WTC11 (cell line): ENCODE measurements around the gene PMIS2. TPM values are rescaled to one million over a fixed set of nuclear protein-coding genes. Genes with fewer than 3 reads are reported as not detected.

Experiments used
- ATAC-seq: fragments of 200-7000 bp; cut with Tn5 transposase; 2 replicates; pipeline ENCODE4 v1.10.0; 2021; ENCODE audit warnings: mild to moderate bottlenecking, moderate library complexity
- CTCF ChIA-PET: fragments of 300-600 bp; sonication (Branson Sonifier 250); formaldehyde crosslinking; loops from one replicate; lab custom pipeline; 2021; ENCODE audit warnings: antibody characterized with exemption; lab: Charles Lee
- POLR2A ChIA-PET: fragments of 350-600 bp; sonication (Branson Sonifier 250); formaldehyde crosslinking; loops from one replicate; lab custom pipeline; 2021; ENCODE audit warnings: antibody characterized with exemption; lab: Charles Lee
- DNase-seq: peaks from one replicate; pipeline ENCODE4 v3.0.0; 2021; ENCODE audit warnings: low spot score
- H3K27ac Mint-ChIP-seq: 2 replicates; pipeline ENCODE4 v1.8.0; 2021; ENCODE audit warnings: mixed read lengths
- H3K27me3 Mint-ChIP-seq: 2 replicates; pipeline ENCODE4 v1.8.0; 2021; ENCODE audit warnings: low read depth, mild to moderate bottlenecking, moderate library complexity, mixed read lengths
- H3K36me3 Mint-ChIP-seq: 2 replicates; pipeline ENCODE4 v1.8.0; 2021; ENCODE audit warnings: mixed read lengths
- H3K4me1 Mint-ChIP-seq: 2 replicates; pipeline ENCODE4 v1.8.0; 2022; ENCODE audit warnings: mixed read lengths
- H3K4me3 Mint-ChIP-seq: 2 replicates; pipeline ENCODE4 v1.8.0; 2021; ENCODE audit warnings: mild to moderate bottlenecking, moderate library complexity, mixed read lengths
- H3K9me3 Mint-ChIP-seq: 2 replicates; pipeline ENCODE4 v1.8.0; 2021; ENCODE audit warnings: mixed read lengths
- AFF4 ChIP-seq: sonication (generic); formaldehyde crosslinking; IDR thresholded peaks from 2 replicates; pipeline ENCODE4 v1.8.1; 2023; ENCODE audit warnings: mild to moderate bottlenecking, missing genetic modification reagents, borderline replicate concordance
- ATF2 ChIP-seq: sonication (generic); formaldehyde crosslinking; IDR thresholded peaks from 2 replicates; pipeline ENCODE4 v1.8.1; 2022; ENCODE audit warnings: low read depth, missing genetic modification reagents, borderline replicate concordance
- ATF6 ChIP-seq: sonication (generic); formaldehyde crosslinking; IDR thresholded peaks from 2 replicates; pipeline ENCODE4 v1.8.1; 2023; ENCODE audit warnings: mild to moderate bottlenecking, missing genetic modification reagents
- CBFB ChIP-seq: sonication (generic); formaldehyde crosslinking; IDR thresholded peaks from 2 replicates; pipeline ENCODE4 v1.8.1; 2022; ENCODE audit warnings: mild to moderate bottlenecking, low read depth, missing genetic modification reagents
- CREB1 ChIP-seq: sonication (generic); formaldehyde crosslinking; IDR thresholded peaks from 2 replicates; pipeline ENCODE4 v1.8.0; 2023; ENCODE audit warnings: mild to moderate bottlenecking, missing genetic modification reagents
- GTF2I ChIP-seq: fragments of 250-450 bp; sonication (Bioruptor Pico); conservative IDR thresholded peaks from 2 replicates; pipeline ENCODE4 v1.4.0; 2021; ENCODE audit warnings: mild to moderate bottlenecking
- MXD4 ChIP-seq: fragments of 250-450 bp; sonication (Bioruptor Pico); IDR thresholded peaks from 2 replicates; pipeline ENCODE4 v1.8.0; 2021; ENCODE audit warnings: mild to moderate bottlenecking, moderate library complexity, borderline replicate concordance
- NFE2L1 ChIP-seq: sonication (generic); formaldehyde crosslinking; IDR thresholded peaks from 2 replicates; pipeline ENCODE4 v1.8.1; 2023; ENCODE audit warnings: missing genetic modification reagents
- NR3C1 ChIP-seq: sonication (generic); formaldehyde crosslinking; conservative IDR thresholded peaks from 2 replicates; pipeline ENCODE4 v1.8.1; 2023; ENCODE audit warnings: low read depth, mild to moderate bottlenecking, missing genetic modification reagents
- PRRX2 ChIP-seq: fragments of 250-450 bp; sonication (Bioruptor Pico); IDR thresholded peaks from 2 replicates; pipeline ENCODE4 v1.8.0; 2021; ENCODE audit warnings: mild to moderate bottlenecking
- STAT6 ChIP-seq: sonication (generic); formaldehyde crosslinking; conservative IDR thresholded peaks from 2 replicates; pipeline ENCODE4 v1.8.1; 2023; ENCODE audit warnings: mild to moderate bottlenecking, low read depth, missing genetic modification reagents, moderate library complexity
- TP53 ChIP-seq: sonication (generic); formaldehyde crosslinking; IDR thresholded peaks from 2 replicates; pipeline ENCODE4 v1.8.1; 2023; ENCODE audit warnings: mild to moderate bottlenecking, missing genetic modification reagents
- ZNF232 ChIP-seq: sonication (generic); formaldehyde crosslinking; IDR thresholded peaks from 2 replicates; pipeline ENCODE4 v1.8.0; 2022; ENCODE audit warnings: mild to moderate bottlenecking, missing genetic modification reagents
- ZNF671 ChIP-seq: fragments of 250-450 bp; sonication (Bioruptor Pico); IDR thresholded peaks from 2 replicates; pipeline ENCODE4 v1.8.0; 2021; ENCODE audit warnings: mild to moderate bottlenecking
- ZSCAN18 ChIP-seq: fragments of 250-450 bp; sonication (Bioruptor Pico); IDR thresholded peaks from 2 replicates; pipeline ENCODE4 v2.1.2; 2022; ENCODE audit warnings: mild to moderate bottlenecking, moderate library complexity
- total RNA-seq: library from RNA; stranded (reverse); gene quantifications from 3 replicates; pipeline ENCODE4 v1.2.3, GENCODE V29; 2021
- TF ChIP-seq, protein P1 (sequence below): sonication (generic); formaldehyde crosslinking; IDR thresholded peaks from 2 replicates; pipeline ENCODE4 v1.8.0; 2023; ENCODE audit warnings: mild to moderate bottlenecking, missing genetic modification reagents
- TF ChIP-seq, protein P2 (sequence below): fragments of 250-450 bp; sonication (Bioruptor Pico); IDR thresholded peaks from 2 replicates; pipeline ENCODE4 v1.9.0; 2021; ENCODE audit warnings: moderate library complexity, mild to moderate bottlenecking, inconsistent platforms, borderline replicate concordance
- TF ChIP-seq, protein P3 (sequence below): sonication (generic); formaldehyde crosslinking; IDR thresholded peaks from 2 replicates; pipeline ENCODE4 v1.8.1; 2022; ENCODE audit warnings: low read depth, mild to moderate bottlenecking, moderate library complexity, missing genetic modification reagents, borderline replicate concordance
- TF ChIP-seq, protein P4 (sequence below): sonication (generic); formaldehyde crosslinking; IDR thresholded peaks from 2 replicates; pipeline ENCODE4 v1.8.1; 2023; ENCODE audit warnings: mild to moderate bottlenecking, missing genetic modification reagents

The PMIS2 gene
- total RNA-seq, 1 experiment from 2014 or later: not detected

DNA sequence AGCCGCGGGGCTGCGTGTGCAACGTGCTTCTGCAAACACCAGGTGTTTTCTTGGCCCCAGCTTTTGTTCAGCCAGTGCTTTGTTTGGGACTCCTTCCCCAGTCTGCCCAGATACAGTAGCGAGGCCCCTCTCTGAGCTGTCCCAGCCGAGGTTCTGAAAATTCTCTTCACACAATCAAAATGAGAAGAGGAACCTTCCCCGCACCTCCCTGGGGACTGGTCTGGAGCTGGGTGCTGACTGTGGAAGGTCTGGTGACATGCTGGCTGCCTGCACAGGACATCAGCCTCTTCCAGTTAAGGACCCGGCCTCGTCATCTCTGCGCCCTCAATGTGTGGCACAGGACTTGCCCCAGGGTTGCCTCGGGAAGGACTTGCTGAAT, 26.7 kb upstream of the PMIS2 start:
- CTCF ChIA-PET: interaction anchor here (0.5 kb wide), 1 partner anchor 42 kb away, joined by 3 read pairs; no protein-coding TSS in a partner anchor
- no peak for ATAC-seq
- no peak for DNase-seq
- Mint-ChIP-seq H3K36me3 (no peaks in the 10 kb centered on the region), H3K4me3 (peak overlapping the region; percentile 51), H3K4me1 (peaks cover 12% of the 10 kb centered on the region), H3K27ac (no peak overlapping the region), H3K27me3 (peaks cover 56% of the 10 kb centered on the region), H3K9me3 (no peaks in the 10 kb centered on the region)
- TF ChIP-seq CBFB: no peak
- no peak for TF ChIP-seq PRRX2 (CRISPR knock-in tag)
- TF ChIP-seq, protein P1, sequence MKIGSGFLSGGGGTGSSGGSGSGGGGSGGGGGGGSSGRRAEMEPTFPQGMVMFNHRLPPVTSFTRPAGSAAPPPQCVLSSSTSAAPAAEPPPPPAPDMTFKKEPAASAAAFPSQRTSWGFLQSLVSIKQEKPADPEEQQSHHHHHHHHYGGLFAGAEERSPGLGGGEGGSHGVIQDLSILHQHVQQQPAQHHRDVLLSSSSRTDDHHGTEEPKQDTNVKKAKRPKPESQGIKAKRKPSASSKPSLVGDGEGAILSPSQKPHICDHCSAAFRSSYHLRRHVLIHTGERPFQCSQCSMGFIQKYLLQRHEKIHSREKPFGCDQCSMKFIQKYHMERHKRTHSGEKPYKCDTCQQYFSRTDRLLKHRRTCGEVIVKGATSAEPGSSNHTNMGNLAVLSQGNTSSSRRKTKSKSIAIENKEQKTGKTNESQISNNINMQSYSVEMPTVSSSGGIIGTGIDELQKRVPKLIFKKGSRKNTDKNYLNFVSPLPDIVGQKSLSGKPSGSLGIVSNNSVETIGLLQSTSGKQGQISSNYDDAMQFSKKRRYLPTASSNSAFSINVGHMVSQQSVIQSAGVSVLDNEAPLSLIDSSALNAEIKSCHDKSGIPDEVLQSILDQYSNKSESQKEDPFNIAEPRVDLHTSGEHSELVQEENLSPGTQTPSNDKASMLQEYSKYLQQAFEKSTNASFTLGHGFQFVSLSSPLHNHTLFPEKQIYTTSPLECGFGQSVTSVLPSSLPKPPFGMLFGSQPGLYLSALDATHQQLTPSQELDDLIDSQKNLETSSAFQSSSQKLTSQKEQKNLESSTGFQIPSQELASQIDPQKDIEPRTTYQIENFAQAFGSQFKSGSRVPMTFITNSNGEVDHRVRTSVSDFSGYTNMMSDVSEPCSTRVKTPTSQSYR (CRISPR knock-in tag): no peak
- TF ChIP-seq ZNF232: no peak
- no peak for TF ChIP-seq GTF2I (CRISPR knock-in tag)
- no peak for TF ChIP-seq STAT6
- no peak for TF ChIP-seq NFE2L1
- TF ChIP-seq, protein P2, sequence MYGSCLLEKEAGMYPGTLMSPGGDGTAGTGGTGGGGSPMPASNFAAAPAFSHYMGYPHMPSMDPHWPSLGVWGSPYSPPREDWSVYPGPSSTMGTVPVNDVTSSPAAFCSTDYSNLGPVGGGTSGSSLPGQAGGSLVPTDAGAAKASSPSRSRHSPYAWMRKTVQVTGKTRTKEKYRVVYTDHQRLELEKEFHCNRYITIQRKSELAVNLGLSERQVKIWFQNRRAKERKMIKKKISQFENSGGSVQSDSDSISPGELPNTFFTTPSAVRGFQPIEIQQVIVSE: no peak
- no peak for TF ChIP-seq AFF4 (CRISPR knock-in tag)
- TF ChIP-seq, protein P3, sequence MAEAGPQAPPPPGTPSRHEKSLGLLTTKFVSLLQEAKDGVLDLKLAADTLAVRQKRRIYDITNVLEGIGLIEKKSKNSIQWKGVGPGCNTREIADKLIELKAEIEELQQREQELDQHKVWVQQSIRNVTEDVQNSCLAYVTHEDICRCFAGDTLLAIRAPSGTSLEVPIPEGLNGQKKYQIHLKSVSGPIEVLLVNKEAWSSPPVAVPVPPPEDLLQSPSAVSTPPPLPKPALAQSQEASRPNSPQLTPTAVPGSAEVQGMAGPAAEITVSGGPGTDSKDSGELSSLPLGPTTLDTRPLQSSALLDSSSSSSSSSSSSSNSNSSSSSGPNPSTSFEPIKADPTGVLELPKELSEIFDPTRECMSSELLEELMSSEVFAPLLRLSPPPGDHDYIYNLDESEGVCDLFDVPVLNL (CRISPR knock-in tag): no peak
- no peak for TF ChIP-seq NR3C1 (CRISPR knock-in tag)
- no peak for TF ChIP-seq CREB1
- no peak for TF ChIP-seq ATF6
- no peak for TF ChIP-seq TP53
- no peak for TF ChIP-seq ZNF671 (CRISPR knock-in tag)
- TF ChIP-seq, protein P4, sequence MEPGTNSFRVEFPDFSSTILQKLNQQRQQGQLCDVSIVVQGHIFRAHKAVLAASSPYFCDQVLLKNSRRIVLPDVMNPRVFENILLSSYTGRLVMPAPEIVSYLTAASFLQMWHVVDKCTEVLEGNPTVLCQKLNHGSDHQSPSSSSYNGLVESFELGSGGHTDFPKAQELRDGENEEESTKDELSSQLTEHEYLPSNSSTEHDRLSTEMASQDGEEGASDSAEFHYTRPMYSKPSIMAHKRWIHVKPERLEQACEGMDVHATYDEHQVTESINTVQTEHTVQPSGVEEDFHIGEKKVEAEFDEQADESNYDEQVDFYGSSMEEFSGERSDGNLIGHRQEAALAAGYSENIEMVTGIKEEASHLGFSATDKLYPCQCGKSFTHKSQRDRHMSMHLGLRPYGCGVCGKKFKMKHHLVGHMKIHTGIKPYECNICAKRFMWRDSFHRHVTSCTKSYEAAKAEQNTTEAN (CRISPR knock-in tag): no peak
- TF ChIP-seq ATF2: no peak
- no peak for TF ChIP-seq MXD4 (CRISPR knock-in tag)
- TF ChIP-seq ZSCAN18 (CRISPR knock-in tag): no peak
- POLR2A ChIA-PET: interaction anchor here (1.7 kb wide), 1 partner anchor 11 kb away, joined by 3 read pairs; no protein-coding TSS in a partner anchor
